HG03460 (cell line): Measurements from ENCODE around the gene SLX4.
"Not testable (repeated sequence)": the region's sequence is repeated elsewhere in the genome, so short reads cannot be mapped to it uniquely, and the experiment has no call there.

Experiments used
- ATAC-seq: cut with Tn5 transposase; IDR thresholded peaks from one replicate; pipeline ENCODE4 v1.9.1; 2021; ENCODE audit not compliant: unreplicated experiment

The SLX4 gene

DNA sequence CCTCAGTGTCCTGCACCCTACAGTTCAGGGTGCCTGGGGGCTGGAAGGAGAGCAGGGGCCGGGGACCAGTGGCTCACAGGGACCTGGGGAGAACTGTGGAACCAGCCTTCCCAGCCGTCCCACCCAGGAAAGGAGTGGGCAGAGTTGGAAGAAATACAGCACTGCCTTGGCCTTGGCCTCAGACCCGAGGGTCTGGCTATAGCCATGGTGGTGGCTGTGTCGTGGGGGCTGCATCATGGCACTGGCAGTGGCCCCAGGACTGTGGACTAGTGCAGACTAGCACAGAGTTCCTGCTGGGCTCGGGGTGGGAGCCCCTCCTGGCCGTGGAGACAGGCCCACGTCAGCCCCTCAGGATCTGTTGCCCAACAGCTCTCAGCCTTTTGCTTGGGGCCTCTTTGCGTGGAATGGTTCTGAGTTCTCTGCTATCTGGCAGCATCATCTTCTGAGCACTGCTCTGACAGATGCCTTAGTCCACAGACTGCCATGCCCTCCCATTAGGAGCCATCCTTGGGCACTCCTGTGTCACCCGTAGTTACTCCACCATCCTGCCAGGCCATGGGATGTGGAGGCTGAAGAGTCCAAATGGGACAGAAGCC is 30.5 kb upstream of the SLX4 start:
- ATAC-seq, result no peak

- no peak for ATAC-seq
These were observed 29.5 kb upstream of the SLX4 start for GRCh38 chr16:3640632-3641501.

DNA sequence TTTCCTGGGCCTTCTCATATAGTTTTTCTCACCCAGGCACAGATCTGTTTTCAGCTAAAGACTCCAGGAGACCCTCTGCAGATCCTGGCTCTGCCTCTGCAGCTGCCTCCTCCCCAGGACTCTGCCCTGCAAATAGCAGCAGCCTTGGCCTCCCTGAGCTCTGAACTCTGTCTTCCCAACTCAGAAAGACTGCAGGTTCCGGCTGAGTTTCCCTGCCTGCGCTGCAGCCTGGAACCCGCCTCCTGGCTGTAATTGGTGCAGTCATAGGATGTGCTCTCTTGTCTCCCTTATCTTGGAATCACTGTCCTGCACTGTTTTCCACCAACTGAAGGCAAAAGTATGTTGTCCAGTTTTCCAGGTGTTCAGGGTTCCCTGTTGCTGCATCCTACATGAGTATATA is 28.8 kb upstream of the SLX4 start:
- no peak for ATAC-seq

GRCh38 chr16:3638916-3639644 is 27.7 kb upstream of the SLX4 start:
- ATAC-seq, result no peak

DNA sequence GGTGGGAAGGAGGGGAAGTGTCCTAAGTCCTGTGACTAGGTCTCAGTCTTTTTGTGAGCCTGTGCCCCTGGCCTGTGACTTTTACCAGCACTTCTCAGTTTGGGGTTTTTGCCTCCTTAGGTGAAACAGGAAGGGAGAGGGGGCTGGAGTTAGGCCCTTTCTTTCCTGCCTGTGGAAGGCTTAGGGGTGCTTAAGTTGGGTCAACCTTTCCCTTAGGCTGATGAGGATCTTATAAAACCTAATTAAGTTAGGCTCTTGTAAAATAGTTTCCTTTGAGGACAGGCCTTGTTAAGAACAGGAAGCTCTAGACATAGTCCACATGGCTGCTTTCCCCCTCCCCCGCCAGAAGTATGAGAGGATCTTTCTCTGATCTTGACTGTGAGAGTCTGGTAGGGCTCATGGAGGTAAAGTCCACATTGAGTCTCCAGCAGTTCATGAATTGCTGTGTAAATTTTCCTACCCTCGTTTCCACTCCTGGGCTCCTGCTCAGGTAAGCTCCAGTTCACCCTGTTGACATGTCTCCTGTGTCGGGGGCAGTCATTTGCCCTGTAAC is 26.0 kb upstream of the SLX4 start:
- no peak for ATAC-seq

GRCh38 chr16:3625911-3626732 is 14.7 kb upstream of the SLX4 start:
- no peak for ATAC-seq

DNA sequence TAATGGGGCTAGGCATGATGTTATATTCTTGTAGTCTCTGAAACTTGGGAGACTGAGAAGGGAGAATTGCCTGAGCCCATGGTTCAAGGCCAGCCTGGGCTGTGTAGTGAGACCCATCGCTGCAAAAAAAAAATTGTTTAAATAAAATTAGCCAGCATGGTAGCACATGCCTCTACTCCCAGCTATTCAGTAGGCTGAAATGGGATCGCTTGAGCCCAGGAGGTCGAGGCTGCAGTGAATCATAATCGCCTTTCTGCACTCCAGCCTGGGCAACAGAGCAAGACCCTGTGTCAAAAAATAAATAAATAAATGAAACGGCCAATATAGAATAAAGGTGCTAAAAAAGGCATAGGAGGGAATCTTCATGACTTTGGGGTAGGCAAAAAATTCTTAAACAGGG is 13.9 kb upstream of the SLX4 start:
- no peak for ATAC-seq

DNA sequence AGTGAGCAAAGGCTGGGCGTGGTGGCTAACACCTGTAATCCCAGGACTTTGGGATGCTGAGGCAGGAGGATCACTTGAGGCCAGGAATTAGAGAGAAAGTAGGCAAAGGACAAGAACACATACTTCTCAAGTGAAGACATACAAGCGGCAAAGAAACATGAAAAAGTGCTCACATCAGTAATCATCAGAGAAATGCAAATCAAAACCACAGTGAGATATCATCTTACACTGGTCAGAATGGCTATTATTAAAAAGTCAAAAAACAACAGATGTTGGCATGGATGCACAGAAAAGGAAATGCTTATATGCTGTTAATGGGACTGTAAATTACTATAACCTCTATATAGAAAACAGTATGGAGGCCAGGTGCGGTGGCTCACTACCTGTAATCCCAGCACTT is 12.2 kb upstream of the SLX4 start:
- no peak for ATAC-seq

GRCh38 chr16:3618769-3619141 is 7.3 kb upstream of the SLX4 start:
- no peak for ATAC-seq

- ATAC-seq, result no peak
These were observed 1.4 kb upstream of the SLX4 start for GRCh38 chr16:3612510-3613466.

GRCh38 chr16:3610698-3611145 is 684 bp downstream of the SLX4 start:
- no peak for ATAC-seq

GRCh38 chr16:3609895-3610697 is 1.3 kb downstream of the SLX4 start:
- ATAC-seq, result no peak

DNA sequence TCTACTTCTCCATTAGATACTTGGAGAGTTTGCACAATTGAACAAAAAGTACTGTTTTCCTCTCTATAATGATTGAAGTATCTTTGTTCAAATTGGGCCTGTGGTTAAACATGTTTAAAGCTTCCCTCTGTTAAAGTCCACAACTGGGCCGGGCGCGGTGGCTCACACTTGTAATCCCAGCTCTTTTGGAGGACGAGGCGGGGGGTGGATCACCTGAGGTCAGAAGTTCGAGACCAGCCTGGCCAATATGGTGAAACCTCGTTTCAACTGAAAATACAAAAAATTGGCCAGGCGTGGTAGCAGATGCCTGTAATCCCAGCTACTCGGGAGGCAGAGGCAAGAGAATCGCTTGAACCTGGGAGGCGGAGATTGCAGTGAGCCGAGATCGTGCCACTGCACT is 2.4 kb downstream of the SLX4 start:
- ATAC-seq, result not testable (repeated sequence)

DNA sequence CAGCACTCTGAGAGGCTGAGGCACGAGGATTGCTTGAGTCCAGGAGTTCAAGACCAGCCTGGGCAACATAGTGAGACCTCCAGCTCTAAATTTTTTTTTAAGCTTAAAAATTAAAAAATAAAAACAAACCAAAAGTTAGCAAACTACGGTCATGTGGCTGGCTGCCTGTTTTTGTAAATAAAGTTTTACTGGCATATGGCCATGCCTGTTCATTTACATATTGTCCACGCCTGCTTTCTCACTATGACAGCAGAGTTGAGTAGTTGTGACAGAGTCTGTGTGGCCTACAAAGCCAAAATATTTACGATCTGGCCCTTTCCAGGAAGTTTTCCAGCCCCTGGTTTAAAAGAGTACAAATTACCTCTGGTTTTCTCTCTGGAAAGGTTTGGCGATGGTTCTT is 3.3 kb downstream of the SLX4 start:
- no peak for ATAC-seq

DNA sequence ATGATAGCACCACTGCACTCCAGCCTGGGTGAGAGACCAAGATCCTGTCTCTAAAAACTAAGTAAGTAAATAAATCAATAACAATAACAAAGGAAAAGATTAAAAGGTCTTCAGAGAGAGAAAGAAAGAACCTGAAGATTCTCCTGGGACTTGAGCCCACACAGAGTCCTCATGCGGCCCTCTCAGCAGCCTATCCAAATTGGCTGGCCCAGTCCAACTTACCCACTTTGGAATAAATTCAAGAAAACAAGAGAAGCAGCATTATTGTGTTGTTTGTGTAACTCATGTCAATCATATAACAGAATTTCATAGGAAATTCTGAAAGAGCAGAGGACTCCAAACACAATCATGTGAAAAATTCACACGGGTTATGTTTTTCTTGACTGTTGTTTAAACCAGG is 3.8 kb downstream of the SLX4 start:
- no peak for ATAC-seq

DNA sequence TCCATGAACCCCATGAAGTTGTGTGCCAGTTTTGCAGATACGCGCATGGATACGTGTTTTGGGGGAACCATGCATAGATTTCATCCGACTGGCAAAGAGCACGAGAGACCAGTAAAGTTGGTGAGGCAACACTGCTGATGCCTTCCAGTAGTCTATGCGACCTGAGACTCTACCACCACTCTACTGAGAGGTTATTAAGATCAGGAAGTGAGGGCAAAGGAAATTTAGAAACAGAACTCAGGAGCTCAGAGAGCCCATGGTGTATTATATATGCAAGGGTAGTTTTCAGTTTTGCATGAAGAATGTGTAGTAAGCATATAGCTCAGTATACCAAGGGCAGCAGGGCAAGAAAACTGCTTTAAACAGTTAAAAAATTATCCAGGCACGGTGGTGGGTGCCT is 4.2 kb downstream of the SLX4 start:
- ATAC-seq, result no peak

DNA sequence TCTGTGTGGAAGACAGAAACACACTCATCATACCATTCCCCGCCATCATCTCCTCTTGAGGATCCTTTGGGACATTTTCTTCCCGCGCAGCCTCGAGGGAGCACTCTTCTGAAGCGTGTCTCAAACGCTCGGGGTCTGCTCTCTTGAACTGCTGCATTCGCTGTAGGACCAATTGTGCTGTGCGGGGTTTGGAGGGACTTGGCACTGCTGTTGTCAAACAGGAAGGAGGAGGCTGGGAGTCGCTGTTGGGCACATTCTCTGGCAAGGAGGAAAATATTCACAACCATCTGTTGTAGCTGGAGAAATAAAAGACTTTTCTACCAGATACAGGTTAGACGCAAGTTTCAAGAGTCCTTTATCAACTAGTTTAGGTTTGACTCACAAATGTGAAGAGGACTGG is 5.0 kb downstream of the SLX4 start:
- ATAC-seq, result no peak

DNA sequence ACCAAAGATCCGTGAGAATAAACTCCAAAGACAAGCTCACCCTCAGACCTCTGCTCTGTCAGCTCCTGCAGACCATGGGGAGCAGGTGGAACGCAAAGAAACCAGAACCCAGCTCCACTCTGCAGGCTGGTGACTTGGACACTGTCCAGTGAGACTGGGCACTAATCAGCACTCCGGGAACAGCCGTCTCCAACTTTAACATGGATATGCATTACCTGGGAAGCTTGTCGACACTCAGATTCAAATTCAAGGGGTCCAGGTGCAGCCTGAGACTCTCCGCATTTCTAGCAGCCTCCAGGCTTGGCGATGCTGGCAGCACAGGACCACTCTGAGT is 9.1 kb downstream of the SLX4 start:
- ATAC-seq, result no peak
